GM19463 (cell line): ENCODE measurements around the gene R3HCC1L.

Experiments
- ATAC-seq: cut with Tn5 transposase; IDR thresholded peaks from one replicate; pipeline ENCODE4 v1.9.1; 2021; ENCODE audit warnings: mild to moderate bottlenecking, moderate library complexity; ENCODE audit not compliant: unreplicated experiment

The R3HCC1L gene

DNA sequence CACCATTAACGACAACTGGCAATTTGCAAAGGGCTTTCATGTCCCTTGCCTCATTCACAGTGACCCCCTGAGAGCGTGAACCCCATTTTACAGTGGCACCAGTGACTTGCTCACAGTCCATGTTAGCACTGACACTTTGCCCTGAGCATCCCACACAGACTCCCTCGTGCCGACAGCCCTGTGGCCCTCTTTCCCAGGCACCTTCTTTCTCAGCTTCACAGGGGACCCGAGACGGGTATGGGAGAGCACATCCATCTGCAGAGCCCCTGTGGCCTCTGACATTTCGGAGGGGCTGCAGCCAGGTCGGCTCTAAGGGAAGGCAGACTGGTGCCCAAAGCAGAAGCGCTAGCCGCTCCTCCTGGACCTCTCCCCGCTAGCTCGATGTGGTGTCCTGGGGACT is 122.7 kb downstream of the R3HCC1L start:
- no peak for ATAC-seq

GRCh38 chr10:98257961-98258360 is 123.5 kb downstream of the R3HCC1L start:
- no peak for ATAC-seq

GRCh38 chr10:98258683-98259454 is 124.4 kb downstream of the R3HCC1L start:
- ATAC-seq, result no peak

- ATAC-seq, result no peak
Observed at GRCh38 chr10:98259606-98260315, 125.3 kb downstream of the R3HCC1L start.

GRCh38 chr10:98260350-98260749 is 125.9 kb downstream of the R3HCC1L start:
- ATAC-seq, result no peak

DNA sequence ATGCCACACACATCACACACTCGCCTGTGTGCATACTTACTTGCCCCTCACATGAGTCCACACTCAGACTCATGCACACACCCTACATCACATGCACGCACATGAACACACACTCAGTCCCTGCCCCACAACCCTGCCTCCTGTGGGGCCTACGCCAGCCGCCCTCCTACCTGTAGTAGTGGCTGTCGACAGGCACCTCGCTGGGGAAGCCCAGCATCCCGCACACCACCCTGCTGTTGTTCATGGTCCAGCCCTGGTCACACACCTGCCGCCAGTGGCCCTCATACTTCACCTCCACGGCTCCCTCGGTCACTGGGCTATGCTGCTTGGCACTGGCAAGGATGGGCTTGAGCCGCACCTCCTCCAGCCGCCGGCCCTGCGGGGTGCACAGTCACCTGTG is 126.3 kb downstream of the R3HCC1L start:
- ATAC-seq, result no peak

DNA sequence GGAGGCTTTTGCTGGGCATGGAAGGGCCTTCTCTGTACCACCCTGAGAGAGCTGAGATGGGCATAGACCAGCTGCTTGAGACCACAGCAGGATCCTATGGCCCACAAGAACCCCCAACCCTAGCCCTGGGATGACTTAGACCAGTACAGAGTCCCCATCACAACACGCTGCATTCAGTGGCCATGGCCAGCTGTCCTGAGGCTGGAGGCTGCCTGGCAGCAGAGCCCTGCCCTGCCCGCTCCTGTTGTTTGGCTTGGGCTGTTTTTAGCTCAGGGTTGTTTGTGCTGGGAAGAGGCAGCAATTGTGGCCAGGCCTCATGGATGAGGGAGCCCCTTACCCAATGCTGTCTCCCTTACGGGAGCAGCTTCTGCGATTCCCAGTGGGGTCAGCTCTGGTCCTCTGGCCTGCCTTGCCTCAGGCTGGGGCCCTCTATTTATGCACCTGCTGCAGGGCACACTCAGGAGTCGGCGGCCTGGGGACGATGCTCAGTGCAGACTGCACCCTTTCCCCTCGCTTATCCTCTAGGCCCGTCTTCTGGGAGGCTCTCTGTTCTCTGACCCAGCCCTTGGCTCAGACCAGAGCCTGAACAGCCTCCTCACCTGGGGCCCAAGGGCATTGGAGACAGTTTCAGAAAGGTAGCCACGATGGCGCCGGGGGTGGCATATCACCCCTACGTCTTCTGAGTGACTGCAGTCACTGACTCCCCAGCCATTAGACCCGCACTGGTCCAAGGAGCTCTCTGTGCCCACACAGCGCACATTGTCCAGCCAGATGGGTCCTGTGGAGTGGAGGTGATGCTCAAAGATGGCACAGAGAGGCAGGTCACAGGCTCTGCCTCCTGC is 127.2 kb downstream of the R3HCC1L start:
- no peak for ATAC-seq

DNA sequence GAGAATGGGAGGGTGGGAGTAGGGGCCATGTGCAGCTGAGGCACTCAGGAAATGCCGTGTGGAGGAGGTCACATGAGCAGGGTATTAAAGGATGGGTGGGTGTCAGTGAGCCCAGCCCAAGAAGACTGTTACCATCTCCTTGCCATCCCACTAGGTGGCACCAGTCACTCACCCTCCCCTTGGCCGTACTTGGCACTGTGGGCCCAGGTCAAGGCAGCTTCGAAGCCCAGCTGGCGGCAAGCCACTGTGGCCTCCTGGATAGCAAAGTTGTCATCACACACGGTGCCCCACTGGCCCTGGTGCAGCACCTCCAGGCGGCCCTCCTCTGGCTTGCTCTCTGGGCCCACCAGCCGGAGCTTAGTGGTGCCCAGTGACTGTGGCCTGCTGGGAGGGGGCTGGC is 128.1 kb downstream of the R3HCC1L start:
- no peak for ATAC-seq

DNA sequence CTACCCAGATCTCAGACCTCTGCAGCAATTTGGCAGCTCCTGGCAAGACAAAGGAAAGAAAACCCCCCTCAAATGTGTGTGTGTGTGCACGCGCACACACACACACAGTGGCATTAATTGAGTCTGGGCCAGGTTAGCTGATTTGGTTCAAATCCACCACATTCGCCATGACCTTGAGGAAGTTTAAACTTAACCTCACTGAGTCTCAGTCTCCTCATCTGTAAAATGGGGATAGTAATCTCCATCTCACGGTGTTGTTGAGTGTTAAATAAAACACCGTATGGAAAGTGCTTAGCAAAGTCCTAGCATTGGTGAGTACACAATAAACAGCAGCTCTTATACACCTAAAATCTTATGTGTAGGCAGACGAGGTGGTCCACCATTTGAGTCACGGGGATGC is 128.6 kb downstream of the R3HCC1L start:
- no peak for ATAC-seq

GRCh38 chr10:98264378-98265065 is 130.1 kb downstream of the R3HCC1L start:
- ATAC-seq, result no peak

DNA sequence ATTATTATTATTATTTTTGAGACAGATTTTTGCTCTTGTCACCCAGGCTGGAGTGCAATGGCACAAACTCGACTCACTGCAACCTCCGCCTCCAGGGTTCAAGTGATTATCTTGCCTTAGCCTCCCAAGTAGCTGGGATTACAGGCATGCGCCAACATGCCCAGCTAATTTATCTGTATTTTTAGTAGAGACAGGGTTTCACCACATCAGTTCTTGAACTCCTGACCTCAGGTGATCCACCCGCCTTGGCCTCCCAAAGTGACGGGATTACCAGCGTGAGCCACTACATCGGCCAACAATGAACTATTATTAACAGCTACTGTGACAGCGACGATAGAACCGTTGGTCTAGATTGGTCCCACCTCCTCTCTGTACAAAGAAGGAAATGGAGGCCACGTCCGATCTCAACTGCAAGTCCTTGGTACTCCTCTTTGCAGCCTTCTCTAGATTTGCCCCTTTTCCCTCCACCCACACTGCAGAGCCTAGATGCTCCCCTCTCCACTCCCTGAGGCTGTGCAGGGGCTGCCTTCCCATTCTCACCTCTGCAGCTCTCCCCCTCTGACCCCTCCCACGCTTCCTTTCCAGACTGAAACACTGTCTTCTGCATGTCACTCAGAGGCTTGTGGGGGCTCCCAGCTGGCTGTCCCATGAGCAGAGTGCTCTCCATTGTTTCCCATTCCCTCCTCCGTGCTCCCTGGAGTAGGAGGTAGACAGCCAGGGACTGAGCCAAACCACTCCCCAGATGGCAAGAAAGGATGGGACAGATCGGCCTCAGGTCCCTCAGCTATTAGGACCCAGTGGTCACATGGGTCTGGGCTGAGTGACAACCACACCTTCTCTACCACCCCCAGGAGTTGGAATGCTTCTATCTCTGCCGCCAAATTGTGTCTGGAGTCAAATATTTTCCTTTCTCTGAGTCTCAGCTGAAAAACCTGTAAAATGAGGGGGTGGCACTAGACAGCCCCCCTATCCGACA is 131.2 kb downstream of the R3HCC1L start:
- ATAC-seq, result no peak

DNA sequence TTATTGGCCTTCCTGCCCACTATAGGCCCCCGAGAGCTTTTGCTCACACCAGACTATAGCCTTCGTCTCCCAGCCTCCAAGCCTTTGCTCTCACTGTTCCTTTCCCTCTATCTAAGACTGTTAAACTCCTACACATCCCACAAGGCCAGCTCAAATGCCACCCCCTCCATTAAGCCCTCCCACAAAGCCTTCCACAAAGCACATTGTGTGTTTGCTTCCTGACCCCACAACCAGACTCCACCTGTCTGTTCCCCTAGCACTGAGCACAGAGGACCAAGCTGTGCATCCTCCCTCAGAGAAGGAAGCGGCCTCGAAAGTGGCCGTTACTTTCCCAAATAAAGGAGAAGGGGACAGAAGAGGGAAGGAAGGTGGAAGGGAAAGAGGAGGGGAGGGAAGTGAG is 132.2 kb downstream of the R3HCC1L start:
- ATAC-seq, result no peak

GRCh38 chr10:98267069-98267893 is 132.8 kb downstream of the R3HCC1L start:
- no peak for ATAC-seq

GRCh38 chr10:98267894-98268693 is 133.6 kb downstream of the R3HCC1L start, which contains the start of gene LOXL4:
Gene LOXL4 (minus strand): TSS chr10:98268194. CDS start chr10:98263019, 5,175 bp downstream.
- ATAC-seq, result no peak

DNA sequence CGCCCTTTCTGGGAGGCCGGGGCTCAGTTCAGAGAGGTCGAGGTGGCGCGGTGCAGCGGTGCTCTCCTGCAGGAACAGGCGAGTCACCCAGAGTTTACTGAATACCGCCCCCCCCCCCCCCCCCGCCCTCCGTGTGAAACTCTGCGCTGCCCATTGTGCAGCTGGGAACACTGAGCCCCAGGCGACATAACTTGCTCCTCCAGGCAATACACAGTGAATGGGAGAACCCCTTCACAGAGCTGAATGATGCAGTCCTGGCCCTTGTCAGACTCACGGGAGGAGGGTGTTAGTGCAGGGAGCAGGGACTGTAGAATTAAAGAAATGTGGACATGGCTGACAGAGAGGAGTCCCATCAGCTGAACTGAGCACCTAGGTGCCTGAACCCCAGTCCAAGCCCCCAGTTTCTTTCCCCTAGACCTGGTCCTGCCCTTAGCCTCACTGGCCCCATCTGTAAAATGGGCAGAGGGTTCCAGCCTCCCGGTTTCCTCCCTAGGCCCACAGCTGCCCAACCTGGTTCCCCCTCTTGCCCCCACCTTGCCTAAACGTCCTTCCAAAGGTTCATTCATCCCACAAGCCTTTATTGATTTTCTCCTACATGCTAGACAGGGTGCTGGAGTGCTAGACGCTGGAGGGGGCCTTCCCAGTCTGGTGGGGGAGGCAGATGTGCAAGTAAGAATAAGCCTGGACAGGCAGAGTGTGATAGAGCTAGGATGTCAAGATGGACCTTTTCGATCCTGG is 134.4 kb downstream of the R3HCC1L start:
- ATAC-seq, result no peak

DNA sequence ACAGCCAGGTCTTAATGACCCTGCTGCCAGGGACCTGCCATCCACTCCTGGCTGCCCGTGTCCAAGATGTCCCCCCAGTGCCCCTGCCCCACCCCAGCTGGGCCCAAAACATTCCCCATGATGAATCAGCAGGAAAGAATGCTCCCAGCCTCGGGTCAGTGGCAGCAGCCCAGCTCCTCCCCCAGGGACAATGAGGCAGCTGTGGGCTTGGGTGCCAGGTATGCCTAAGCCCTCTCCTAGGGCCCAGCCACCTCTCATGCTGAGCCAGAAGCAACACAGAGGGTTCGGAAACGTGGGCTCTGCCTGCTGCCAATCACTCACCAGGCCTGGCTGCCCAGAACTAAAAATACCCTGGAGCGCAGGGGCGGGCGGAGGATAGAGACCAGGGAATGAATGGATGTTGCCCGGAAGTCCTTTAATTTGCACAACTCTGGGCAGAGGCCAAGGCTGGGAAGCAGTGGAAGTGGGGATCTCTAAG is 135.0 kb downstream of the R3HCC1L start:
- ATAC-seq, result no peak

- ATAC-seq, result no peak
Observed at GRCh38 chr10:98270073-98270740, 135.8 kb downstream of the R3HCC1L start.
